Neural progenitor cell (in vitro differentiated cells): ENCODE data around the gene MAOB. TPM values are rescaled to one million over a fixed set of nuclear protein-coding genes. Genes with fewer than 3 reads are reported as not detected.

ENCODE experiments used
- DNase-seq: peaks from one replicate; pipeline ENCODE4 v3.0.0-alpha.2; 2016; ENCODE audit warnings: low spot score
- H2AFZ ChIP-seq: fragments of 200-600 bp; sonication (generic); replicated peaks from 2 replicates; pipeline ENCODE4 v1.6.1; 2016; ENCODE audit warnings: antibody characterized with exemption
- H3F3A ChIP-seq: fragments of 200-600 bp; sonication (generic); 2 replicates; pipeline ENCODE4 v1.6.1; 2016; ENCODE audit warnings: antibody characterized with exemption, low read depth
- H3K27ac ChIP-seq: fragments of 200-600 bp; sonication (generic); 2 replicates; pipeline ENCODE4 v1.5.1; 2016; ENCODE audit warnings: mild to moderate bottlenecking
- H3K27me3 ChIP-seq: fragments of 200-600 bp; sonication (generic); 2 replicates; pipeline ENCODE4 v1.6.1; 2016; ENCODE audit warnings: mild to moderate bottlenecking, moderate library complexity
- H3K36me3 ChIP-seq: fragments of 200-600 bp; sonication (generic); 2 replicates; pipeline ENCODE4 v1.5.1; 2016
- H3K4me1 ChIP-seq: fragments of 200-600 bp; sonication (generic); 2 replicates; pipeline ENCODE4 v1.6.1; 2016; ENCODE audit warnings: mixed run types
- H3K4me2 ChIP-seq: fragments of 200-600 bp; sonication (generic); 2 replicates; pipeline ENCODE4 v1.6.1; 2016
- H3K4me3 ChIP-seq: fragments of 200-600 bp; sonication (generic); 2 replicates; pipeline ENCODE4 v1.5.1; 2016
- H3K79me2 ChIP-seq: fragments of 200-600 bp; sonication (generic); 2 replicates; pipeline ENCODE4 v1.6.1; 2016; ENCODE audit warnings: low read depth
- H3K9ac ChIP-seq: fragments of 200-600 bp; sonication (generic); 2 replicates; pipeline ENCODE4 v1.6.1; 2016
- H3K9me3 ChIP-seq: fragments of 200-600 bp; sonication (generic); 2 replicates; pipeline ENCODE4 v1.5.1; 2016; ENCODE audit warnings: low read depth
- H4K20me1 ChIP-seq: fragments of 200-600 bp; sonication (generic); 2 replicates; pipeline ENCODE4 v1.6.1; 2016; ENCODE audit warnings: low read depth
- H3K27ac Mint-ChIP-seq: 3 replicates; pipeline ENCODE4 v1.8.0; 2021; ENCODE audit warnings: mixed read lengths
- H3K27me3 Mint-ChIP-seq: 2 replicates; pipeline ENCODE4 v1.8.0; 2022; ENCODE audit warnings: low read depth, mild to moderate bottlenecking, inconsistent platforms, moderate library complexity, mixed read lengths; ENCODE audit not compliant: insufficient read depth
- H3K36me3 Mint-ChIP-seq: 3 replicates; pipeline ENCODE4 v1.8.0; 2021; ENCODE audit warnings: mixed read lengths
- H3K4me1 Mint-ChIP-seq: 3 replicates; pipeline ENCODE4 v1.8.0; 2021; ENCODE audit warnings: mixed read lengths
- H3K4me3 Mint-ChIP-seq: 3 replicates; pipeline ENCODE4 v1.8.0; 2021; ENCODE audit warnings: mild to moderate bottlenecking, moderate library complexity, mixed read lengths
- H3K9me3 Mint-ChIP-seq: 3 replicates; pipeline ENCODE4 v1.8.0; 2020; ENCODE audit warnings: mixed read lengths
- EZH2 ChIP-seq: fragments of 200-600 bp; sonication (generic); IDR thresholded peaks from 2 replicates; pipeline ENCODE4 v1.6.1; 2017; ENCODE audit warnings: antibody characterized with exemption, mild to moderate bottlenecking, moderate library complexity
- EZH2phosphoT487 ChIP-seq: fragments of 200-600 bp; sonication (generic); IDR thresholded peaks from 2 replicates; pipeline ENCODE4 v1.6.1; 2017; ENCODE audit warnings: antibody characterized with exemption
- total RNA-seq: library from RNA; depleted of rRNA; stranded (reverse); fragments of >200 nt; gene quantifications from 2 replicates; pipeline ENCODE4 v1.2.3, GENCODE V29; 2015; ENCODE audit warnings: low replicate concordance
- TF ChIP-seq, protein P1 (sequence below): fragments of 200-600 bp; sonication (generic); IDR thresholded peaks from 2 replicates; pipeline ENCODE4 v1.5.1; 2017; ENCODE audit warnings: antibody characterized with exemption, mild to moderate bottlenecking

Gene MAOB
- total RNA-seq, 1 donor from 2014 or later, result 1.5 TPM

DNA sequence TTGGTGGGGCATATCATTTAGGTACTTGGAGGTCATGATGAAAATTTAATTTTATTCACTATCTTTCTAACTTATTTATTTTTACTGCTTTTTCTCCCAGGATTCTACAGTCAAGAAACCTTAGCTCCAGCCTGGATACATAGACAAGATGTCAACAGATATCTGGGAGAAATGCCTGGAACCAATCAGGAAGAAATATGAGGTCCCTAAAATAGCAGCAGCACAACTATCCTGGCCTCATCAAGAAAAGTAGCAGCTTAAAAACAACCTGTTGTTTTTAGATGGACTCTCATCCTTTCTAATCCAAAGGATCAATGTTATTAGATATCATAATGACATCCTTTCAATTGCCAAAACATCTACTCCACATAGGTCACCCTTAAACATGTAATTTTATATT, 54.5 kb downstream of the MAOB start:
- Histone ChIP-seq H3K27ac (no peak overlapping the region), H3K27me3 (no peaks in the 10 kb centered on the region), H3K36me3 (no peaks in the 10 kb centered on the region), H3K4me3 (no peak overlapping the region), H3F3A (no peaks in the 10 kb centered on the region), H3K4me2 (no peak overlapping the region), H3K9me3 (peaks cover 6% of the 10 kb centered on the region), H4K20me1 (no peaks in the 10 kb centered on the region), H3K79me2 (no peaks in the 10 kb centered on the region), H3K9ac (no peak overlapping the region), H2AFZ (no peak overlapping the region), H3K4me1 (no peaks in the 10 kb centered on the region)
- H3K9me3 Mint-ChIP-seq, result no peaks in the 10 kb centered on the region
- TF ChIP-seq, protein P1, sequence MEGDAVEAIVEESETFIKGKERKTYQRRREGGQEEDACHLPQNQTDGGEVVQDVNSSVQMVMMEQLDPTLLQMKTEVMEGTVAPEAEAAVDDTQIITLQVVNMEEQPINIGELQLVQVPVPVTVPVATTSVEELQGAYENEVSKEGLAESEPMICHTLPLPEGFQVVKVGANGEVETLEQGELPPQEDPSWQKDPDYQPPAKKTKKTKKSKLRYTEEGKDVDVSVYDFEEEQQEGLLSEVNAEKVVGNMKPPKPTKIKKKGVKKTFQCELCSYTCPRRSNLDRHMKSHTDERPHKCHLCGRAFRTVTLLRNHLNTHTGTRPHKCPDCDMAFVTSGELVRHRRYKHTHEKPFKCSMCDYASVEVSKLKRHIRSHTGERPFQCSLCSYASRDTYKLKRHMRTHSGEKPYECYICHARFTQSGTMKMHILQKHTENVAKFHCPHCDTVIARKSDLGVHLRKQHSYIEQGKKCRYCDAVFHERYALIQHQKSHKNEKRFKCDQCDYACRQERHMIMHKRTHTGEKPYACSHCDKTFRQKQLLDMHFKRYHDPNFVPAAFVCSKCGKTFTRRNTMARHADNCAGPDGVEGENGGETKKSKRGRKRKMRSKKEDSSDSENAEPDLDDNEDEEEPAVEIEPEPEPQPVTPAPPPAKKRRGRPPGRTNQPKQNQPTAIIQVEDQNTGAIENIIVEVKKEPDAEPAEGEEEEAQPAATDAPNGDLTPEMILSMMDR, result no peak
- TF ChIP-seq EZH2 (no peak), EZH2phosphoT487 (no peak)
- no peaks in the 10 kb centered on the region for H3K27me3 Mint-ChIP-seq
- DNase-seq, result no peak
- H3K36me3 Mint-ChIP-seq, result no peaks in the 10 kb centered on the region
- H3K4me3 Mint-ChIP-seq, result no peak overlapping the region
- no peaks in the 10 kb centered on the region for H3K4me1 Mint-ChIP-seq
- H3K27ac Mint-ChIP-seq, result no peak overlapping the region

DNA sequence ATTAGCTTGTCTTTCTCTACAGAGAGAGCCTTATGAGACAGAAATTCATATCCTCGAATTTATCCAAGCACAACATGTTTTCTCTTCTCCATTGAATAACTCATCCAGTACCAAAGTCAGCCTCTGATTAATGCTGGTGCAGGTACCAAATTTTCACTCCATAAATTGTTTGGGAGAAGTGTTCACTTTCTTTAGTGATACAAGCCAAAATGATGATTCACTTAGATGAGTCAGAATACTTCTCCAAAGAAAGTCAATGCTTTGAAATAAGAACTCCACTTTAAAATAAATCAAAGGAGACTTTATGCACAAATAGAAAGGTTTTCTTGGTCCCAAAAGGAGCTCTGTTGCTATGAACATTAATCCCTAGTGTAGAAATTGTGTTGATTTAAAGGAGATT, 60.2 kb downstream of the MAOB start:
- Histone ChIP-seq H3F3A (no peaks in the 10 kb centered on the region), H3K4me2 (no peak overlapping the region), H4K20me1 (no peaks in the 10 kb centered on the region), H3K36me3 (no peaks in the 10 kb centered on the region), H3K4me1 (no peaks in the 10 kb centered on the region), H3K79me2 (no peaks in the 10 kb centered on the region), H3K9me3 (peaks cover under 1% of the 10 kb centered on the region), H3K4me3 (no peak overlapping the region), H2AFZ (no peak overlapping the region), H3K27me3 (no peaks in the 10 kb centered on the region), H3K9ac (no peak overlapping the region), H3K27ac (no peak overlapping the region)
- no peak overlapping the region for H3K27ac Mint-ChIP-seq
- no peaks in the 10 kb centered on the region for H3K4me1 Mint-ChIP-seq
- DNase-seq, result no peak
- no peak for TF ChIP-seq EZH2
- TF ChIP-seq, protein P1, result no peak
- H3K27me3 Mint-ChIP-seq, result peaks cover 4% of the 10 kb centered on the region
- no peaks in the 10 kb centered on the region for H3K36me3 Mint-ChIP-seq
- no peaks in the 10 kb centered on the region for H3K9me3 Mint-ChIP-seq
- no peak overlapping the region for H3K4me3 Mint-ChIP-seq

DNA sequence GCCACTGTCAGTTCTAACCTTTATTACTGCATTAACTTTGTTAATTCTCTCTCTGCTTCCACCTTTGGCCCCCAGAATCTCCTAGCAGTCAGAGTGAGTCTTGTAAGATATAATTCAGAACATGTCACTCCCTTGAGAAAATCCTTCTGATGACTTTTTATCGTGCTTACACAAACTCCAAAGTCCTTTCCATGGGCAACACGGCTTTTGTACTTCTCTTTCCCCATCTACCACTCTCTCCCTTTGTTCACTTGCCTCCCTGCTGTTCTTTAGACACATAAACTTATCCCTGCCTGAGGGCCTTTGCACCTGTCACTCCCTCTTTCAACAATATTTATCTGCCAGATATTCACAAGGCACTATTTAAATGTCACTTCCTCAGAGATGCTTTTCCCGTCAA, 64.8 kb downstream of the MAOB start:
- H2AFZ ChIP-seq, result no peak overlapping the region
- no peak for DNase-seq
- peaks cover 4% of the 10 kb centered on the region for H3K27me3 Mint-ChIP-seq
- H3K9me3 ChIP-seq, result no peaks in the 10 kb centered on the region
- H3K9me3 Mint-ChIP-seq, result no peaks in the 10 kb centered on the region
- no peaks in the 10 kb centered on the region for H4K20me1 ChIP-seq
- H3K36me3 ChIP-seq, result no peaks in the 10 kb centered on the region
- H3K79me2 ChIP-seq, result no peaks in the 10 kb centered on the region
- no peaks in the 10 kb centered on the region for H3K4me1 Mint-ChIP-seq
- H3K27me3 ChIP-seq, result no peaks in the 10 kb centered on the region
- no peak overlapping the region for H3K27ac Mint-ChIP-seq
- H3K27ac ChIP-seq, result no peak overlapping the region
- no peak overlapping the region for H3K4me3 Mint-ChIP-seq
- H3K4me3 ChIP-seq, result no peak overlapping the region
- TF ChIP-seq EZH2 (no peak), EZH2phosphoT487 (no peak)
- TF ChIP-seq, protein P1, result no peak
- no peak overlapping the region for H3K4me2 ChIP-seq
- no peaks in the 10 kb centered on the region for H3F3A ChIP-seq
- H3K9ac ChIP-seq, result no peak overlapping the region
- H3K4me1 ChIP-seq, result no peaks in the 10 kb centered on the region
- H3K36me3 Mint-ChIP-seq, result no peaks in the 10 kb centered on the region

DNA sequence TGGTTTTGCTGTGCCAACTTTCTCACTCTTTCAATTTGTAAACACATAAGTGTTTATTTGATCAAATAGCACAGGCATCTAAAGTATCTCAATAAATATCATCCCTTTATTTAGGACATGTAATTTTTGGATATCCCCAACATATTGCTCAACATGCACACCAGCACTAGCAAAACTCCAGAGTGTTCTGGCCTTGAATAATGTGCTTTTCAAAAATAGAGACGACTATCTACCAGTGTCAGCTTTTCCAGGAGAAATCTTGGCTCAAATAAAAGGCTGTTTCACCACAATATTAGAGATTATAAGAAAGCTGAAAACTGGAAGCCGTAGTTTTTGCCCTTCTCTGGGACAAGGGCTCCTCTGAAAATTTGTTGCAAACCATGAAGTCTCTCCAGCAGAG, 67.0 kb downstream of the MAOB start:
- Histone ChIP-seq H4K20me1 (no peaks in the 10 kb centered on the region), H3K36me3 (no peaks in the 10 kb centered on the region), H3K9ac (no peak overlapping the region), H3K27me3 (no peaks in the 10 kb centered on the region), H3K4me1 (no peaks in the 10 kb centered on the region), H3K27ac (no peak overlapping the region), H3K4me2 (no peak overlapping the region), H3K4me3 (no peak overlapping the region), H3K9me3 (no peaks in the 10 kb centered on the region), H3F3A (no peaks in the 10 kb centered on the region), H2AFZ (no peak overlapping the region), H3K79me2 (no peaks in the 10 kb centered on the region)
- TF ChIP-seq EZH2, result no peak
- no peak for TF ChIP-seq EZH2phosphoT487
- TF ChIP-seq, protein P1, result no peak
- DNase-seq, result no peak
- no peak overlapping the region for H3K27ac Mint-ChIP-seq
- no peaks in the 10 kb centered on the region for H3K36me3 Mint-ChIP-seq
- no peaks in the 10 kb centered on the region for H3K4me1 Mint-ChIP-seq
- H3K27me3 Mint-ChIP-seq, result peaks cover 4% of the 10 kb centered on the region
- peaks cover 4% of the 10 kb centered on the region for H3K9me3 Mint-ChIP-seq
- H3K4me3 Mint-ChIP-seq, result no peak overlapping the region
